ENCODE data around the gene TLE1. TPM values are rescaled to one million over a fixed set of nuclear protein-coding genes. Genes with fewer than 3 reads are reported as not detected.

Gene TLE1
- total and polyA plus RNA-seq, 8 donors: 23.7 to 136 (median 58.7) TPM

GRCh38 chr9:81635521-81636254 lies 53.7 kb downstream of the TLE1 start:
- H3K36me3 ChIP-seq: peaks cover 8 to 55% (median 35%) of the 10 kb centered on the region in 4 donors
- no peaks in the 10 kb centered on the region for H3K27me3 ChIP-seq
- no peak for DNase-seq
- intact Hi-C loops (cut with DNase I; ENCODE audit: low total_unique reads): no loop called here
- no peak overlapping the region for H3K4me3 ChIP-seq
- H3K4me1 ChIP-seq: peaks cover 0 to 34% (median 15%) of the 10 kb centered on the region in 4 donors
- 72 to 95% (median 79%) methylated on average over 1 of the region's 1 CpG for WGBS, 5 donors
- H3K9me3 ChIP-seq: no peaks in the 10 kb centered on the region
- TF ChIP-seq POLR2A (IDR thresholded peaks at IDR 0.05) (no peak), EP300 (IDR thresholded peaks at IDR 0.05) (no peak)
- no peak overlapping the region for H3K27ac ChIP-seq

GRCh38 chr9:81634915-81635516 lies 54.3 kb downstream of the TLE1 start:
- no peak for DNase-seq
- no peak for TF ChIP-seq CTCF (IDR thresholded peaks at IDR 0.05)
- no peak for TF ChIP-seq EP300 (IDR thresholded peaks at IDR 0.05)
- TF ChIP-seq POLR2A (IDR thresholded peaks at IDR 0.05): no peak
- Histone ChIP-seq H3K4me1 (peaks cover 0 to 31% (median 16%) of the 10 kb centered on the region in 4 donors), H3K36me3 (peaks cover 8 to 55% (median 35%) of the 10 kb centered on the region in 4 donors), H3K27me3 (no peaks in the 10 kb centered on the region), H3K9me3 (no peaks in the 10 kb centered on the region), H3K4me3 (no peak overlapping the region), H3K27ac (no peak overlapping the region)
- 48 to 69% (median 53%) methylated on average over 5 of the region's 5 CpGs for WGBS, 5 donors
- intact Hi-C loops (cut with DNase I; ENCODE audit: low total_unique reads): no loop called here

GRCh38 chr9:81633952-81634854 lies 55.1 kb downstream of the TLE1 start:
- intact Hi-C loops (cut with DNase I; ENCODE audit: low total_unique reads): no loop called here
- WGBS, 5 donors: 73 to 88% (median 76%) methylated on average over 17 to 18 of the region's 18 CpGs
- H3K4me3 ChIP-seq: no peak overlapping the region
- no peak for DNase-seq
- no peak overlapping the region for H3K27ac ChIP-seq
- H3K27me3 ChIP-seq: no peaks in the 10 kb centered on the region
- TF ChIP-seq POLR2A (IDR thresholded peaks at IDR 0.05): no peak
- no peak for TF ChIP-seq CTCF (IDR thresholded peaks at IDR 0.05)
- no peak for TF ChIP-seq EP300 (IDR thresholded peaks at IDR 0.05)
- no peak for TF ChIP-seq POLR2AphosphoS5 (IDR thresholded peaks at IDR 0.05)
- H3K4me1 ChIP-seq: peaks cover 0 to 39% (median 22%) of the 10 kb centered on the region in 4 donors
- H3K9me3 ChIP-seq: no peaks in the 10 kb centered on the region
- H3K36me3 ChIP-seq: peaks cover 8 to 52% (median 35%) of the 10 kb centered on the region in 4 donors

GRCh38 chr9:81632599-81632998 lies 56.7 kb downstream of the TLE1 start:
- 74 to 100% (median 93%) methylated on average over 1 of the region's 1 CpG for whole genome bisulfite sequencing, 5 donors
- Histone ChIP-seq H3K4me3 (no peak overlapping the region), H3K4me1 (peaks cover 0 to 44% (median 22%) of the 10 kb centered on the region in 4 donors), H3K27ac (no peak overlapping the region), H3K36me3 (peaks cover 8 to 44% (median 30%) of the 10 kb centered on the region in 4 donors), H3K27me3 (no peaks in the 10 kb centered on the region), H3K9me3 (no peaks in the 10 kb centered on the region)
- no peak for DNase-seq
- no peak for TF ChIP-seq CTCF (IDR thresholded peaks at IDR 0.05)
- TF ChIP-seq EP300 (IDR thresholded peaks at IDR 0.05): no peak
- TF ChIP-seq POLR2A (IDR thresholded peaks at IDR 0.05): no peak
- TF ChIP-seq POLR2AphosphoS5 (IDR thresholded peaks at IDR 0.05): no peak
- intact Hi-C loops (cut with DNase I; ENCODE audit: low total_unique reads): no loop called here

Data from stomach (tissue), 9 donors.